ENCODE measurements around the gene PGM1.

PGM1 gene

GRCh38 chr1:63635681-63636080, 42.5 kb downstream of the PGM1 start:
- no peak for DNase-seq

- no peak for DNase-seq
These were observed 43.2 kb downstream of the PGM1 start for GRCh38 chr1:63636192-63637105.

GRCh38 chr1:63638471-63638870, 45.3 kb downstream of the PGM1 start:
- DNase-seq, result no peak

- DNase-seq, result no peak
These were observed 45.7 kb downstream of the PGM1 start for GRCh38 chr1:63638875-63639274.

GRCh38 chr1:63640633-63641567, 47.7 kb downstream of the PGM1 start:
- no peak for DNase-seq

GRCh38 chr1:63641615-63642014, 48.4 kb downstream of the PGM1 start:
- DNase-seq, result no peak

GRCh38 chr1:63642901-63643300, 49.7 kb downstream of the PGM1 start:
- peak in 1 of 2 experiments; percentile 6 for DNase-seq

GRCh38 chr1:63643517-63643916, 50.3 kb downstream of the PGM1 start:
- DNase-seq, result no peak

GRCh38 chr1:63643926-63644325, 50.7 kb downstream of the PGM1 start:
- DNase-seq, result peak; percentile 70 to 81

- DNase-seq, result no peak
These were observed 52.1 kb downstream of the PGM1 start for GRCh38 chr1:63645317-63645716.

GRCh38 chr1:63648689-63649088, 55.5 kb downstream of the PGM1 start:
- no peak for DNase-seq

GRCh38 chr1:63651161-63651701, 58.0 kb downstream of the PGM1 start:
- no peak for DNase-seq

- DNase-seq, result peak; percentile 55 to 83
These were observed 60.8 kb downstream of the PGM1 start for GRCh38 chr1:63653976-63654375.

GRCh38 chr1:63659448-63659847, 66.2 kb downstream of the PGM1 start:
- DNase-seq, result no peak

- DNase-seq, result no peak
These were observed 69.0 kb downstream of the PGM1 start for GRCh38 chr1:63662056-63662836.

- no peak for DNase-seq
These were observed 69.6 kb downstream of the PGM1 start for GRCh38 chr1:63662841-63663240.

- DNase-seq, result no peak
These were observed 70.1 kb downstream of the PGM1 start for GRCh38 chr1:63663301-63663700.

- no peak for DNase-seq
These were observed 70.7 kb downstream of the PGM1 start for GRCh38 chr1:63663873-63664272.

GRCh38 chr1:63664742-63665141, 71.5 kb downstream of the PGM1 start:
- DNase-seq, result no peak

GRCh38 chr1:63665410-63665809, 72.2 kb downstream of the PGM1 start:
- no peak for DNase-seq

GRCh38 chr1:63665824-63666223, 72.6 kb downstream of the PGM1 start:
- no peak for DNase-seq

- DNase-seq, result no peak
These were observed 75.1 kb downstream of the PGM1 start for GRCh38 chr1:63668298-63668697.

Measured in NCI-H524 (cell line).